ENCODE data around the gene COMMD2.

GRCh38 chr3:149768704-149769103 is 16.4 kb upstream of the COMMD2 start:
- TF ChIP-seq, protein P1, sequence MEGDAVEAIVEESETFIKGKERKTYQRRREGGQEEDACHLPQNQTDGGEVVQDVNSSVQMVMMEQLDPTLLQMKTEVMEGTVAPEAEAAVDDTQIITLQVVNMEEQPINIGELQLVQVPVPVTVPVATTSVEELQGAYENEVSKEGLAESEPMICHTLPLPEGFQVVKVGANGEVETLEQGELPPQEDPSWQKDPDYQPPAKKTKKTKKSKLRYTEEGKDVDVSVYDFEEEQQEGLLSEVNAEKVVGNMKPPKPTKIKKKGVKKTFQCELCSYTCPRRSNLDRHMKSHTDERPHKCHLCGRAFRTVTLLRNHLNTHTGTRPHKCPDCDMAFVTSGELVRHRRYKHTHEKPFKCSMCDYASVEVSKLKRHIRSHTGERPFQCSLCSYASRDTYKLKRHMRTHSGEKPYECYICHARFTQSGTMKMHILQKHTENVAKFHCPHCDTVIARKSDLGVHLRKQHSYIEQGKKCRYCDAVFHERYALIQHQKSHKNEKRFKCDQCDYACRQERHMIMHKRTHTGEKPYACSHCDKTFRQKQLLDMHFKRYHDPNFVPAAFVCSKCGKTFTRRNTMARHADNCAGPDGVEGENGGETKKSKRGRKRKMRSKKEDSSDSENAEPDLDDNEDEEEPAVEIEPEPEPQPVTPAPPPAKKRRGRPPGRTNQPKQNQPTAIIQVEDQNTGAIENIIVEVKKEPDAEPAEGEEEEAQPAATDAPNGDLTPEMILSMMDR (IDR thresholded peaks at IDR 0.05; ENCODE audit: low read depth, low read length, poor library complexity, severe bottlenecking), result no peak
- no peak for TF ChIP-seq EZH2phosphoT487 (IDR thresholded peaks at IDR 0.05; ENCODE audit: borderline replicate concordance, low read length)

Data from DOHH2 (cell line).